AG04450 (cell line): ENCODE data around the gene WNT7A. TPM values are rescaled to one million over a fixed set of nuclear protein-coding genes. Genes with fewer than 3 reads are reported as not detected.
A peak's percentile ranks its signal among the peaks of the same experiment; 100 is the strongest.

Experiments used
- CTCF ChIA-PET: fragments of 300-600, 350-600 bp; formaldehyde crosslinking; extraction: SDS; loops from one replicate; lab custom pipeline; 2022; ENCODE audit warnings: antibody characterized with exemption, inconsistent platforms; lab: Charles Lee
- POLR2A ChIA-PET: fragments of 350-600 bp; formaldehyde crosslinking; extraction: SDS; loops from one replicate; lab custom pipeline; 2021; ENCODE audit warnings: antibody characterized with exemption, inconsistent platforms; lab: Yijun Ruan, JAX
- DNase-seq: peaks from one replicate; pipeline ENCODE4 v3.0.0-alpha.2; 2011; ENCODE audit warnings: low read depth, low spot score
- H3K27ac ChIP-seq: one replicate; pipeline ENCODE4 v1.5.1; 2012; ENCODE audit warnings: low read depth, low read length, control low read depth
- H3K27me3 ChIP-seq: one replicate; pipeline ENCODE4 v1.6.0; 2012; ENCODE audit warnings: low read length; ENCODE audit not compliant: control insufficient read depth, insufficient read depth
- H3K4me3 ChIP-seq: 2 replicates; pipeline ENCODE4 v1.5.1; 2011; ENCODE audit warnings: mild to moderate bottlenecking, low read depth, low read length, control low read depth
- H3K9me3 ChIP-seq: 2 replicates; pipeline ENCODE4 v1.5.1; 2012; ENCODE audit warnings: low read length; ENCODE audit not compliant: control insufficient read depth, insufficient read depth
- polyA plus RNA-seq: library from polyadenylated mRNA; depleted of rRNA; stranded (reverse); fragments of >200 nt; gene quantifications from 2 replicates; pipeline ENCODE4 v1.2.3, GENCODE V29; 2011
- TF ChIP-seq, protein P1 (sequence below): IDR thresholded peaks from 2 replicates; pipeline ENCODE4 v1.5.1; 2011; ENCODE audit warnings: low read depth, low read length, control low read depth, inconsistent platforms

WNT7A gene
- polyA plus RNA-seq, 1 experiment: not detected

DNA sequence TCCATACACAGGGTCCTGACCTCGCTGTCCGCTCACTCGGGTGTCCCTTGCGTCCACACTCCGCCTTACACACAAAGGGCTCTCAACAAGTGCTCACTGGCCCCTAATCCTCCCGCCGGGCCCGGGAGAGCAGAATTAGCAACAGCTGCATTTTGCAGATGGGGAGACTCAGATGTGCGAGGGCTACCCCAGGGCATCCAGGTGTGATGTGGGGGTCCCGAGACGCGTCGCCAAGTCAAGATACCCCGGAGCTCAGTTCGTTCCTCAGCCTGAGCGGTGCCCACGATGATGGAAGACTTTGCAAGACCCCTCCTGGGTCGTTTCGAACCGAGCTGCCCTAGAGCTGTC, 14.9 kb upstream of the WNT7A start:
- TF ChIP-seq, protein P1, sequence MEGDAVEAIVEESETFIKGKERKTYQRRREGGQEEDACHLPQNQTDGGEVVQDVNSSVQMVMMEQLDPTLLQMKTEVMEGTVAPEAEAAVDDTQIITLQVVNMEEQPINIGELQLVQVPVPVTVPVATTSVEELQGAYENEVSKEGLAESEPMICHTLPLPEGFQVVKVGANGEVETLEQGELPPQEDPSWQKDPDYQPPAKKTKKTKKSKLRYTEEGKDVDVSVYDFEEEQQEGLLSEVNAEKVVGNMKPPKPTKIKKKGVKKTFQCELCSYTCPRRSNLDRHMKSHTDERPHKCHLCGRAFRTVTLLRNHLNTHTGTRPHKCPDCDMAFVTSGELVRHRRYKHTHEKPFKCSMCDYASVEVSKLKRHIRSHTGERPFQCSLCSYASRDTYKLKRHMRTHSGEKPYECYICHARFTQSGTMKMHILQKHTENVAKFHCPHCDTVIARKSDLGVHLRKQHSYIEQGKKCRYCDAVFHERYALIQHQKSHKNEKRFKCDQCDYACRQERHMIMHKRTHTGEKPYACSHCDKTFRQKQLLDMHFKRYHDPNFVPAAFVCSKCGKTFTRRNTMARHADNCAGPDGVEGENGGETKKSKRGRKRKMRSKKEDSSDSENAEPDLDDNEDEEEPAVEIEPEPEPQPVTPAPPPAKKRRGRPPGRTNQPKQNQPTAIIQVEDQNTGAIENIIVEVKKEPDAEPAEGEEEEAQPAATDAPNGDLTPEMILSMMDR: no peak
- peaks cover 16% of the 10 kb centered on the region for H3K9me3 ChIP-seq
- ChIA-PET POLR2A (no interaction called here), CTCF (no interaction called here)
- H3K27ac ChIP-seq: no peak overlapping the region
- peak overlapping the region; percentile 62 for H3K4me3 ChIP-seq
- H3K27me3 ChIP-seq: peaks cover 13% of the 10 kb centered on the region
- no peak for DNase-seq

DNA sequence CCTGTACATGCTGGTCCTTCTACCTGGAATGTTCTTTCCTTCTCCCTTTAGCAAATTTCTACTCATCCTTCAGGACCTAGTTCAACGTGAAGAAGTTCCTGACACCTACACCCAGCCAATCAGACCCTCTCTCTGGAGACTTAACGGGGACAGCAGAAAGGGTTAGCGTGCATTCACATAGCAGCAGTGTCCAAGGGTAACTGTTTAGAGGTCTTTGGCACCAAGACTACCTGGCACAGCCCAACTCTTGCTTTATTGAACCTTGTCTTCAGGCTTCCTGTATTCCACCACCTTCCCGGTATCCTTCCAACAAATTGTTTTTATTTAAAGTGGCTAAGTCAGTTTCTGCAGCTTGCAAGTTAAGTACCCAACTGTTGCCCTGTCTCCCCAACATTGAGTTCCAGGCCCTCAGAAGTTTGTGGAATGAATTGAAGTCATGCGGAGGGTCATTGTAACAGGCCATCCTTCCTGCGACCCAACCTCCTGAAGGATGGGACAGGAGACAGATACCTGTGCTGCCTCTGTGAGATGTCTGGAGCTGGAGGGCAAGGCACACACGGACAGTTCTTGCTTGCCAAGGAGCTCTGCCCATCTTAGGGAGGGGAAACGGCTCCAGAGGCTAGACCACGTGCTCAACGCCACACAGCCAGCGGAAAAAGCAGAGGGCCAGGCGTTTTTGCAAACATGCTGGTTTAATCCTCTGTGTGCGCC, 14.4 kb upstream of the WNT7A start:
- Histone ChIP-seq H3K9me3 (peaks cover 16% of the 10 kb centered on the region), H3K27ac (no peak overlapping the region), H3K4me3 (no peak overlapping the region), H3K27me3 (peaks cover 13% of the 10 kb centered on the region)
- CTCF ChIA-PET: interaction anchor here (0.5 kb wide), 1 partner anchor 615 kb away, joined by 7 read pairs; no protein-coding TSS in a partner anchor
- POLR2A ChIA-PET: no interaction called here
- TF ChIP-seq, protein P1: no peak
- no peak for DNase-seq

DNA sequence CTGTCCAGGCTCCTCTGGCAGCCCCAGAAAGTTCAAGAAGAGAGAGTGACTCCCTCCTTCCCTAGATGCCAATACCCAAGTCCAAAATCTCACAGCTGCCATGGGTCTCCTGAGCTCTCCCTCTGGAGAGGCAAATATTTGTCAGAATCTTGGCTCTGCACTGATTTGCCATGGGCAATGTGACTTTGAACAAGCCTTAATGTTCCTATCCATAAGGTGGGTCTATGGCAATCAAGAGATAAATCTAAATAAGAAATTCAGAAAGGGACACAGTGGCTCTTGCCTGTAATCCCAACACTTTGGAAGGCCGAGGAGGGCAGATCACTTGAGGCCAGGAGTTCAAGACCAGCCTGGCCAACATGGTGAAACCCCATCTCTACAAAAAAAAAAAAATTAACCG, 12.4 kb upstream of the WNT7A start:
- DNase-seq: no peak
- Histone ChIP-seq H3K27ac (no peak overlapping the region), H3K9me3 (peaks cover 16% of the 10 kb centered on the region), H3K27me3 (peaks cover 13% of the 10 kb centered on the region), H3K4me3 (no peak overlapping the region)
- ChIA-PET POLR2A (no interaction called here), CTCF (no interaction called here)
- TF ChIP-seq, protein P1: no peak

DNA sequence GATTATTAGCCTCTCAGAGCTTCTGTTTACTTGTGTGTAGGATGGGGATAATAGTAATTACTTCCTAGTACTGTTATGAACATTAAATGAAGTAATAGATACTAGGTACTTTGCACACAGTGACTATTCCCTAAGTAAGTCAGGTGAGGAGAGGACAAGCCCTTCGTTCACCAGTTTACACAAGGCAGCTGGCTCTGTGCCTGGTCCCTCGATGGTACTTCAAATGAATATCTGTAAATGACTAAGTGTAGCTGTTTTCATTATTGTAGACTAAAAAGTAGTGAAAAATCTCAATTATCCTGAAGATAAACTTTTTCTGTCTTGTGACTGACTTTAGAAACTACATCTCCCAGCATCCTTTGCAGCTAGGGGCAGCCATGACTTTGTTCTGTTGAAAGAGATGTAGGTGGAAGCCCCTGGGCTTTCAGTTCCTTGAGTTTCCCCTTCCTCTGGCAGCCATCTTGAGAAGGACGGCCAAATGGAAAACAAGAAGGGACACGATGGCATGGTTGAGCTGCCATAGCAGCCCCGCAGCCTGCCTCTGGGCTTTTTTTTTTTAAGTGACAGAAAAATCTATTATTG, 11.7 kb upstream of the WNT7A start:
- Histone ChIP-seq H3K9me3 (peaks cover 16% of the 10 kb centered on the region), H3K27me3 (peaks cover 13% of the 10 kb centered on the region), H3K27ac (no peak overlapping the region), H3K4me3 (no peak overlapping the region)
- POLR2A ChIA-PET: no interaction called here
- no peak for DNase-seq
- CTCF ChIA-PET: no interaction called here
- TF ChIP-seq, protein P1: no peak

DNA sequence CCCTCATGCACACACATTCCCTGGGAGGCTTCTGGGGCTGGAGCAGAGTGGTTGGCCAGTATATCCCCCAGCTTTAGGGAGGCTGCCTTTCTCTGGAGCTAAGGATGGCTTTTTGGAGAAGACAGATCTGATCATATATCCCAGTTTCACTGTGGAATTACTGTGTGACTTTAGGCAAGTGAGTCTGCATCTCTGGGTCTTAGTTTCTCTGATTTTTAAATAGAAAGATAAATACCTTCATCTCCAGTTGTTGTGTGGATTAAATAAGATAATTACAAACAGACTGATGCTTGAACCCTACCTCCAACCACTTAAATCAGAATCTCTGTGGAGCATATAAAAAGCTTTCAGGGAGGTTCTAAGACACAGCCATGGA, 11.1 kb upstream of the WNT7A start:
- no peak for DNase-seq
- POLR2A ChIA-PET: no interaction called here
- Histone ChIP-seq H3K27ac (no peak overlapping the region), H3K9me3 (peaks cover 15% of the 10 kb centered on the region), H3K4me3 (no peak overlapping the region), H3K27me3 (peaks cover 8% of the 10 kb centered on the region)
- CTCF ChIA-PET: no interaction called here
- TF ChIP-seq, protein P1: no peak
